Measurements from ENCODE around the gene RAB3IL1. TPM values are rescaled to one million over a fixed set of nuclear protein-coding genes. Genes with fewer than 3 reads are reported as not detected.

RAB3IL1 gene
- total and polyA plus RNA-seq, 2 of the 13 experiments (the other 11 are each of a cell fraction or from before 2014, with no cell fraction given), result 1.2 to 2.0 TPM

- FAIRE-seq, result no peak
- intact Hi-C loops (cut with micrococcal nuclease; ENCODE audit: unreplicated experiment), result no loop called here
- no peak overlapping the region for H3K4me2 ChIP-seq (ENCODE audit: low read depth, low read length)
- H3K4me3 ChIP-seq (replicated peaks in 1 of 3; ENCODE audit: insufficient read depth in 1 of 3, low read depth in 2 of 3, low read length in 3 of 3), result no peak overlapping the region
- H3K9ac ChIP-seq (ENCODE audit: insufficient read depth, low read depth, low read length), result no peak overlapping the region
- H3K36me3 ChIP-seq (replicated peaks in 1 of 2; ENCODE audit: control insufficient read depth in 1 of 2, insufficient read depth in 2 of 2, low read length in 2 of 2), result no peaks in the 10 kb centered on the region
- TF ChIP-seq EHMT2 (IDR thresholded peaks at IDR 0.05; ENCODE audit: borderline replicate concordance, low read depth, low read length) (no peak), MTF2 (CRISPR knock-in tag; IDR thresholded peaks at IDR 0.05; ENCODE audit: borderline replicate concordance) (no peak), ZC3H4 (CRISPR knock-in tag; IDR thresholded peaks at IDR 0.05; ENCODE audit: borderline replicate concordance) (no peak), KAT2B (IDR thresholded peaks at IDR 0.05; ENCODE audit: borderline replicate concordance, low read depth, low read length) (no peak), U2AF1 (optimal IDR thresholded peaks at IDR 0.05; ENCODE audit: low read depth, low read length) (no peak), ZNF652 (CRISPR knock-in tag; IDR thresholded peaks at IDR 0.05; ENCODE audit: borderline replicate concordance, low read depth) (no peak), ZNF484 (CRISPR knock-in tag; IDR thresholded peaks at IDR 0.05; ENCODE audit: borderline replicate concordance, low read depth) (no peak), NFATC3 (CRISPR knock-in tag; IDR thresholded peaks at IDR 0.05) (no peak), ZNF333 (CRISPR knock-in tag; IDR thresholded peaks at IDR 0.05; ENCODE audit: borderline replicate concordance) (no peak), MAZ (IDR thresholded peaks at IDR 0.05; ENCODE audit: borderline replicate concordance, low read depth, low read length) (no peak), MAZ (CRISPR knock-in tag; IDR thresholded peaks at IDR 0.05; ENCODE audit: low read depth) (no peak), IRF9 (CRISPR knock-in tag; IDR thresholded peaks at IDR 0.05; ENCODE audit: borderline replicate concordance) (no peak), GLI4 (CRISPR knock-in tag; IDR thresholded peaks at IDR 0.05; ENCODE audit: borderline replicate concordance) (no peak), RBM39 (IDR thresholded peaks at IDR 0.05; ENCODE audit: low read depth, low read length, poor library complexity, severe bottlenecking) (no peak), ZNF709 (CRISPR knock-in tag; IDR thresholded peaks at IDR 0.05) (no peak), ZFP36L1 (CRISPR knock-in tag; IDR thresholded peaks at IDR 0.05) (no peak), SMC3 (IDR thresholded peaks at IDR 0.05; ENCODE audit: low read length) (no peak), ZNF891 (CRISPR knock-in tag; IDR thresholded peaks at IDR 0.05) (no peak), DNMT1 (CRISPR knock-in tag; IDR thresholded peaks at IDR 0.05) (no peak), TEAD3 (CRISPR knock-in tag; optimal IDR thresholded peaks at IDR 0.05; ENCODE audit: borderline replicate concordance) (no peak)
- TF ChIP-seq, protein P1, sequence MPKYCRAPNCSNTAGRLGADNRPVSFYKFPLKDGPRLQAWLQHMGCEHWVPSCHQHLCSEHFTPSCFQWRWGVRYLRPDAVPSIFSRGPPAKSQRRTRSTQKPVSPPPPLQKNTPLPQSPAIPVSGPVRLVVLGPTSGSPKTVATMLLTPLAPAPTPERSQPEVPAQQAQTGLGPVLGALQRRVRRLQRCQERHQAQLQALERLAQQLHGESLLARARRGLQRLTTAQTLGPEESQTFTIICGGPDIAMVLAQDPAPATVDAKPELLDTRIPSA (CRISPR knock-in tag; IDR thresholded peaks at IDR 0.05; ENCODE audit: borderline replicate concordance), result no peak
- in situ Hi-C loops (cut with HindIII; ENCODE audit: extremely low pct_ligation_motif_present, low pct_unique_long_range_greater_than_20kb), result no loop called here
- H3K27ac ChIP-seq (ENCODE audit: extremely low read length, insufficient read depth, low read length), result no peak overlapping the region
- ChIA-PET POLR2A (interaction anchor here (0.8 to 2.2 kb wide), 2 partner anchors 10 to 35 kb away, joined by 3 to 11 read pairs; no protein-coding TSS in a partner anchor), CTCF (ENCODE audit: low intra/inter-chr PET ratio, low total read pairs) (no interaction called here)
- ATAC-seq, result no peak
- no peak for DNase-seq (ENCODE audit: low spot score)
- no peaks in the 10 kb centered on the region for H3K79me2 ChIP-seq (ENCODE audit: insufficient read depth, low read length)
- BruUV-seq (replicated peaks), result no TSS peak
- H2AFZ ChIP-seq (ENCODE audit: low read length), result no peak overlapping the region
- H3K4me1 ChIP-seq (ENCODE audit: insufficient read depth, low read length), result peaks cover 40% of the 10 kb centered on the region
- 56% methylated on average over 5 of the region's 7 CpGs for WGBS (ENCODE audit: low lambda C conversion rate)
- peaks cover 8 to 35% of the 10 kb centered on the region in 2 experiments; a peak in 4 of 5 replicates for H3K27me3 ChIP-seq (ENCODE audit: control insufficient read depth in 1 of 2, insufficient read depth in 2 of 2, low read length in 2 of 2)
- no peaks in the 10 kb centered on the region for H3K9me3 ChIP-seq (ENCODE audit: low read length)
- no peaks in the 10 kb centered on the region for H4K20me1 ChIP-seq (ENCODE audit: insufficient read depth, low read length)
Observed at GRCh38 chr11:61914471-61915171, 2.7 kb downstream of the RAB3IL1 start.
